EL (cell line): ENCODE data around the gene ADGRA1.
"Not testable (repeated sequence)": the region's sequence is repeated elsewhere in the genome, so short reads cannot be mapped to it uniquely, and the experiment has no call there.

Experiments used
- DNase-seq: peaks from one replicate; pipeline ENCODE4 v3.0.0-alpha.2; 2016

ADGRA1 gene

DNA sequence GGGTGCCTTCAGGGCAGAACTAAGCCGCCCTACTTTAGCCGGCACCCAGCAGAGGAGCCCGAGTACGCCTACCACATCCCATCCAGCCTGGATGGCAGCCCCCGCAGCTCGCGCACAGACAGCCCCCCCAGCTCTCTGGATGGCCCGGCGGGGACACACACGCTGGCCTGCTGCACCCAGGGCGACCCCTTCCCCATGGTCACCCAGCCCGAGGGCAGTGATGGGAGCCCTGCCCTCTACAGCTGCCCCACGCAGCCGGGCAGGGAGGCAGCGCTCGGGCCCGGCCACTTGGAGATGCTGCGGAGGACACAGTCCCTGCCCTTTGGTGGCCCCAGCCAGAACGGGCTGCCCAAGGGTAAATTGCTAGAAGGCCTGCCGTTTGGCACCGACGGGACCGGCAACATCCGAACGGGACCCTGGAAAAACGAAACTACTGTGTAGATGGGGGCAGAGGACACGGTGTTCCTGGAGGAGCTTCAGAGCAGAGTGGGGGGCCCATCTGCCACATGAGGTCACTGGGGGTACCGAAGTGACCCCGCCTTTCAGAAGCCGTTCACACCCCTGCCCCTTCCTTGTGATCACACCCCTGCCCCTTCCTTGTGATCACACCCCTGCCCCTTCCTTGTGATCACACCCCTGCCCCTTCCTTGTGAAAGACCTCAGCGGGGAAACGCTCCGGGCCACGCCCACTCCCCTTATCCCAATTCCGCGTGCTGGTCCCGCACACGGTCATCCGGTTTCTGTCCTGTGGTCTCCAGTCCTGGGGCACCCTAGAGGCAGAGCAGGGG lies 41.5 kb downstream of the ADGRA1 start:
- no peak for DNase-seq

DNA sequence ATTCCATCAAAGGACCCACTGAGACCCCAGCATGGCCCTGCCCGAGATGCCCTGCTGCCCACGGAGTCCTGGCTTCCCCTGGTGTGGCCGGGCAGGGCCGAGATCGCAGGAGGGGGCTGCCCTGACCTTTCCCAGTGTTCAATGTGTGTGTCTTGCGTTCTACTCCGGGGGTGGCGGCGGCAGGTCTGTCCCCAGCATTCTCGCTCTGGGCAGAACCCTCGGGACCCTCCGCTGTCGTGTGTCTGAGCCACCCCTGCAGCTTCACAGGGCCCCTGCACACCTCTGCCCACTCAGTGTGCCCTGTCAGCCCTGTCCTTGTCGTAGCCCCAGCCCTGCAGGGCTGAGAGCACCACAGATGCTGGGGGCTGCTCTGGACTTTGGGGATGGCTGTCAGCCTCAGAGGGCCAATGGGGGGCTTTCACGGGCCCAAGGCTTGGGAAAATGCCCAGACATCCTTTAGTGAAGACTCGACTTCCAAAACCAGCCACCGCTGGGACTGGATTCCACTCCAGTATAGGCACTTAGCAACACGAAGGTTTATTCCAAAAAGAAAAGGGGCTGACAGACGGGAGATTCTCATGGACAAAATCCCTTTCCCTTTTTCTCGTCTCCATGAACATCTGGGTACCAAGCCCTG lies 42.3 kb downstream of the ADGRA1 start:
- DNase-seq, result no peak

DNA sequence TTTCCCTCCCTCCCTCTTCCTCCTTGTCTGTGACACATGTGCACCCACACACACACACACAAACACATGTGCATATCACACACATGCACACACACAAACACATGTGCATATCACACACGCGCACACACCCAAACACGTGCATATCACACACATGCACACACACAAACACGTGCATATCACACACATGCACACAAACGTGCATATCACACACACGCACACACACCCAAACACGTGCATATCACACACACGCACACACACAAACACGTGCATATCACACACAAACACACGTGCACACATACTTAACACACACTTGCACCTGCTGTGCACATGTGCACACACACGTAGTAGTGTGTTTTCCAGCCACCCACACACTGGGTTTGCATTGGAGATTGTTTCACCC lies 42.9 kb downstream of the ADGRA1 start:
- no peak for DNase-seq

DNA sequence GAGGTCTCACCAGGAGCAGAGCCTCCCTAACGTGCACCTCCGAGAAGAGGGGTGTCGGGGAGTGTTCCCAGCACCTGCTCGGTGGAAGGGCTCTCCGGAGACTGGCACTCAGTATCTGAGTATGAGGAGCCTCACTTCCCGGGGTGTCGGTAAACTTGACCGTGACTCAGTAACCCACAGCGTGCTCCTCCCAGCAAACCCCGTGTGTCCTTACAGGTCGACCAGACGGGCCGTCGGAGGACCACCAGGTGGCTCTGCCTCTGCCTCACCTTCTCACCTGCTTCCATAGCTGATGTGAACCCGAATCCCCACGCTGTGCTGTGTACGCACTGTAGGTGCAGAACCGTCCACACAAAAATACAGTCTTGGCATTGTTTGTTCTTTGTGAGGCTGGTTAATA lies 43.3 kb downstream of the ADGRA1 start:
- DNase-seq, result no peak

DNA sequence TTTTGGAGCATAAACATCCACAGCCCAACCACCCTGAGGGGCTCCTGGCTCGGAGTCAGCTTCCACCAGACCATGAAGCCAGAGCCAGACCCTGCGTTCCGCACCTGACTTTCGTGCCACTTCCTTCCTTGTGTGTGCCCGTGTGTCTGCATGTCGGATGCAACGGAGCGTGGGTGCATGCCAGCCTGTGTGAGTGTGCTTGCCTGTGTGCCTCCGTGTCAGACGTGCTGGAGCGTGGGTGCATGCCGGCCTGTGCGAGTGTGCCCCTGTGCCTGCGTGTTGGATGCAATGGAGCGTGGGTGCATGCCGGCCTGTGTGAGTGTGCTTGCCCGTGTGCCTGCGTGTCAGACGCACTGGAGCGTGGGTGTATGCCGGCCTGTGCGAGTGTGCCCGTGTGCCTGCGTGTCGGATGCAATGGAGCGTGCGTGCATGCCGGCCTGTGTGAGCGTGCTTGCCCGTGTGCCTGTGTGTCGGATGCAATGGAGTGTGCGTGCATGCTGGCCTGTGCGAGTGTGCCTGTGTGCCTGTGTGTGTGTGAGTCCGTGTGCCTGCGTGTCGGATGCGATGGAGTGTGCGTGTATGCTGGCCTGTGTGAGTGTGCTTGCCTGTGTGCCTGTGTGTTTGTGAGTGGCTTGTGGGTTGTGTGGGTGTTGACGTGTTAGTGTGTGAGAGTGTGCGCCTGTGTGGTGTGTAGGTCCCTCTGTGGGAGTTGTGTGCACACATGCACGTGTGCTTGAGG lies 44.2 kb downstream of the ADGRA1 start:
- no peak for DNase-seq

DNA sequence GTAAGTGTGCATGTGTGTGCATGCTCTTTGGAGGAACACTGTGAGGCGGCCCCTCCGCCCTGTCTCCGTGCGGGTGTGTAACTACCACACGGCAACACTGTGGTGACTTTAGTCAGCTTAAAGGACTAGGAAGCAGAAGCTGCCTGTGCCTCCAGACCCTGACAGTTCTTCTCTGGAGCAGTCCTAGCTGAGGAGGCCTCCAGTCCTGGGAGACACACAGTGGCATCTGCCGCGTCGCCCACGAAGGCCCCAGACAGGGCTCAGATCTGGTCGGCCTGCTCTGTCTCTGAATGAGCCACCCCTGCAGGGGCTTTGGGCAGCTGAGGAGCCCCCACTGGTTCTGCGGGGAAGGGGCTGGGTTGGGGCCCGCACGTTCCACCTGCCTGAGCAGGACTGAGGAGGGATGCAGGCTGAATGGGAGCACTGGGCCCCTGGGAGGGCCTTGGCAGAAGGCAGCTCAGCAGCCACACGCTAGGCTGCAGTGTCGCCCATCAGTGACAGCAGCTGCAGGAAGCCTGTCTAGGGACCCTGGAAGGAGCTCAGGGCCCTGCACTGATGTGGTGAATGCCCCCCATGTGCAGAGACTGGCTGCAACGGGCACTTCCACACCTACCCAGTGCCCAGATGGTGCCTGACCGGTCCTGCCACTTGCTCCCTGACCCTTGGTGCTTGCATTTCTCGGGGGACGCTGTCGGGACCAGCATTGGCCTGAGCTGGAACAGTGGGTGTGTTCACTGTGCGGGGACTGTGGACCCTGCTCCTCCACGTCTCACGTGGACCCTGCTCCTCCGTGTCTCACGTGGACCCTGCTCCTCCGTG lies 45.0 kb downstream of the ADGRA1 start:
- no peak for DNase-seq

DNA sequence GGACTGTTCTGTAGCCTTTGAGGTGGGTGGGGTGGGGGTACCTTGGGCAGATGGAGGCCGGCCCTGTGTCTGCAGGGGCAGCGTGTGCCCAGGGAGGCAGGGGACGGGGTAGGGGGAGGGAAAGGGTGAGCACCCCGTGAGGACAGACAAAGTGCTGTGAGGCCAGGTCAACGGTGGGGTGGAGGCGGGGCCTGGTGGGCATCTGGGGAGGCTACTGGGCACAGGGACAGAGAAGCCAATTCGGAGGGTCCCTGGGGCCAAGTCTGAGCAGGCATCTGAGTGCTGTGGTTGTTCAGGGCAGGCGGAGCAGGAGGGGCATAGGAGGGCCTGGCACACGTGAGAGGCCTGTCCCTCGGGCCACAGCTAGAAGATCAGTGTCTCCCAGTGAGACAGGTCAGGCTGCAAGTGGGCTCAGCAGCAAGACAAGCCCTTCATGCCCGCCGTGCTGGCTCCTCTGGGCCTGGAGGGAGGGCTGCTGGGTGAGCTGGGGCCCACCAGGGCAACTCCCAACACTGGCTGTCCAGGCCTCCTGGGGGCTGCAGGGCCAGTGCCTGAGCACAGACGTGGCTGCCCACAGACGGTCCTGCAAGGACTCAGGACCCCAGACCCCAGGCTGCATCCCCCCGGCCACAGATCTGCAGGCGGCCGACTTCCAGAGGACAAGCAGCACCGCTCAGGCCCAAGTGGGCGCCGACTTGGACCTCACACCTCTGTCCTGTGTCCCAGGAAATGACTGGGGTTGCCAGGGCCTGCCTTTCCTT lies 45.9 kb downstream of the ADGRA1 start:
- no peak for DNase-seq

DNA sequence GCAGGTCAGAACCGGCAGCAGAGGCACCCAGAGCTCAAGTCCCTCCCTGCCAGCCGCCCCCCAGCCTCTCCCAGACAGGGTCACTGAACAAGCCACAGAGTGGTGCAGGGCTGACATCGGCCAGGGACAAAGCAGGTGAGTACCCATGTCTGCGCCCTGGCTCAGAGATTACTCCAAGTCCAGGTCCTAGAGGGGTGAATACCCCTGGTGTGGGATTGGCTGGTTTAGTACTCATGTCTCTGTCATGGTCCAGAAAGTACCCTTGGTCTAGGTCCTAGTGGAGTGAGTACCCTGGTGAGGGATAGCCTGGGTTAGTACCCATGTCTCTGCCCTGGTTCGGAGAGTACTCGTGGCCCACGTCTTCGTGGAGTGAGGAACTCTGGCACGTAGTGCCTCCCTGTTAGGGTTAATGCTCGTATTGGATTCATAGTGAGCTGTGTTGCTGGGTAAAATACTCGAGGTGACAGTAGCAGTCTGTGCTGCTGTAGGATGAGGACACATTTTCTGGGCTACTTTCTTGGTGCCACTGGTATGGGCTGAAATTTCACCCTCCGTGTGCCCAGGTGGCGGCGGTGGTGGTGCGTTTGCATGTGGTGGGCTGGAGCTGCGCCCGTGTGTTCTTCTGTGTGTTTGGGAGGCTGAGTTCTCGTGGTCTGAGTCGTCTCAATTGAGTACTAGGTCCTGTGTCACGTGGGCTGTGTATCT lies 46.8 kb downstream of the ADGRA1 start:
- DNase-seq, result no peak

DNA sequence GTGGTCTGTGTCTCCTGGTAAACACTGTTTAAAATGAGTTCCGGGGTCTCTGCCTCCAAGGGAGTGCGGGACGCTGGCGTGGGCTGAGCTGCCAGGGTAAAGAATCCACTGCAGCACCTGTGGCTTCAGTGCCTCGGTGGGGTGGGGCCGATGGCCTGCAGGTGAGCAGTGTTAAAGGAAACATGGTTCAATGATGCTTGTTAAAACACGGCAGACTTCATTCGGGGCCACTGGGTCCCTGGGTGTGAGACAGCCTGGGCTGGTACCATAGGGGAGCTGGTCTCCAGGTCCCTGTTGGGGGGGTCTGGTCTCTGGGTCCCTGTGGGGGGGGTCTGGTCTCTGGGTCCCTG lies 47.4 kb downstream of the ADGRA1 start:
- DNase-seq, result no peak

DNA sequence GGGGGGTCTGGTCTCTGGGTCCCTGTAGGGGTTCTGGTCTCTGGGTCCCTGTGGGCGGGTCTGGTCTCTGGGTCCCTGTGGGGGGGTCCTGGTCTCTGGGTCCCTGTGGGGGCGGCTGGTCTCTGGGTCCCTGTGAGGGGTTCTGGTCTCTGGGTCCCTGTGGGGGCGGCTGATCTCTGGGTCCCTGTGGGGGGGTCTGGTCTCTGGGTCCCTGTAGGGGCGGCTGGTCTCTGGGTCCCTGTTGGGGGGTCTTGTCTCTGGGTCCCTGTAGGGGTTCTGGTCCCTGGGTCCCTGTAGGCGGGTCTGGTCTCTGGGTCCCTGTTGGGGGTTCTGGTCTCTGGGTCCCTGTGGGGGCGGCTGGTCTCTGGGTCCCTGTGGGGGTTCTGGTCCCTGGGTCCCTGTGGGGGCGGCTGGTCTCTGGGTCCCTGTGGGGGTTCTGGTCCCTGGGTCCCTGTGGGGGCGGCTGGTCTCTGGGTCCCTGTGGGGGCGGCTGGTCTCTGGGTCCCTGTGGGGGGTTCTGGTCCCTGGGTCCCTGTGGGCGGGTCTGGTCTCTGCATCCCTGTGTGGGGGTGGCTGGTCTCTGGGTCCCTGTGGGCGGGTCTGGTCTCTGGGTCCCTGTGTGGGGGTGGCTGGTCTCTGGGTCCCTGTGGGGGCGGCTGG lies 49.9 kb downstream of the ADGRA1 start:
- not testable (repeated sequence) for DNase-seq

DNA sequence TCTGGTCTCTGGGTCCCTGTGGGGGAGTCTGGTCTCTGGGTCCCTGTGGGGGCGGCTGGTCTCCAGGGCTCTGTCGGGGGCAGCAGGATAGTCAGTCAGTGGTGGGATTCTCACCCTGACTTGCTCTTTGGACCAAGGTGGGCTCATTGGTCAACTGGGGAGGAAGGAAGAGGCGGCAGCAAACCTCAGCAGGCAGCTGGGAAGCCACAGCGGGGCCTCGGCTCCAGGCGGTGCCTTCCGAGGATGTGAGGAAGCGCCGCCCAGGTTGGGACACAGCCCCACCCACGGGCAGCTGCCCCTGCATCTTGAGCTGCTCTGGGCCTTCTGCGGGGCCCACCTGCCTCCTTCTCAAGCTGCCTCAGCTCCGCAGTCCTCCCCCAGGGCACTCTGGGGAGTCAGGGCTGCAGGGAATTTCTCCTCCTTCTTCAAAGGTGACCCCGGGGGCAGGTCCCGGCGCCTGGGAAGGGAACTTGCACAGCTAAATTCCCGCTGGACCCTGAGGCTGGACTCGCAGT lies 51.9 kb downstream of the ADGRA1 start:
- no peak for DNase-seq

DNA sequence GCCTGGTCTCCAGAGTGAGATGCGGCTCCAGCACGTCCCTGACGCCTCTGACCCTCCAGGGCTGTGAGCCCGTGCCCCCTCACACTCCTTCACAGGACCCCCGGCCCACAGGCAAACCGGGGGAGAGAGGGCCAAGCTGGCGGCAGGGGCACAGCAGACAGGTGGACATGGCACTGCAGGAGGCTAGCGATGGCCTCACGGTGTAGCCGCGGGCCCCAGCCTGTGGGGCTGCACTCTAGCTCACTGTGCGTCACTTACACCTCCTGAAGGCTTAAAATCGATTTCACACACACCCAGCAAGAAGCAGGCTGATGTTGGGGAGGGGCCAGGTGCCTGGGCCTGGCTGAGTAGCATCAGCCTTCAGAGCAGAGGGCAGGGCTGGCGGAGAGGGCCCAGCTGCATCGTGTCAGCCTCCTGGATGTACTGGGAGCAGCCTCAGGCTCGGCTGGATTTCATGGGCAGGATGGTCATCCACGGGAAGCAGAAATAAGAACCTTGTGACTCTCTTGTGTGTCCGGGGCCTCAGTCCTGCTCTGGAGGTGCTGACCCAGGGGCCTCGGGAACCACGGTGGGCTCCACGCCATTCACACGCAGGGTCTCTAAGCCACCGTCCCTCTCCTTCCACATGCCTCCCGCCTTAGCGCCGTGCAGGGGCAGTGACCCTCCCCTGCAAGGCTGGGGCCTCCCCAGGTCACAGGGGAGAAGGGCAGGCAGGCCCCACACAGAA lies 52.9 kb downstream of the ADGRA1 start:
- DNase-seq, result no peak

DNA sequence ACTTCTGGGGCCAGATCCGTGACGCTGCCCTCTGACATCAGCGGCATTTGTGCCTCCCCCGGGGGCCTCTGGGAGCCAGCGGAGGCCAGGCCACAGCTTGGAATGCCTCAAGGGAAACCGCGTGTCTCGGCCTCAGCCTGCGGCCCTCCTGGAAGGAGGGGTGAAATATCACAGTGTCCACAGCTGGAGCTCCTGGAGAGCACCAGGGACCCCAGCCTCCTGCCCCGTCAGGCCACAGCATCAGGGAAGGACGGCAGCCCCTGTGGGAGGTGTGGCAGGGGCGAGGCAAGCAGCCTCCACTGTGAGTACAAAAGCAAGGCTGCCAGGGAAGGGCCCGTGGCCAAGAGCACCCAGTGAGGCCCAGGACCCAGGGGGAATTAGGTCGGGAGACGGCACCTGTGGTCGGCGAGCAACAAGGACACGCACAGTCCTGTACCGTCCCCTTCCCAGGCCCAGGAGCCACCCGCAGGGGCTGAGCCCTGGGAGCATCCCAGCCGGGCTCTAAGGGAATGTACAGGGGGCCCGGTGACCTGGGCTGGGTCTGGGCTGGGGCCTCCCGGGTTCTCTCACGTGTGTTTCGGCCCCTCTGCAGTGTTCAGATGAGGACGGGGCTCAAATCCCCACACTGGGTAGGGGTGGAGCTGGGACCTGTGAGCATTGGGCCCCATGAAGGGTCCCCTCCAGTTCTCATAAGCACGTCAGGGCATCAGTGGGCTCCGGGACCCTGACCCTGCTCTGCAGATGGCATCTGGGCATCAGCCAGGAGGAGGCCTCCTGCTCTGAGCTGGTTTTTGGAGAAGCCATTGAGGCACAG lies 53.6 kb downstream of the ADGRA1 start:
- no peak for DNase-seq

DNA sequence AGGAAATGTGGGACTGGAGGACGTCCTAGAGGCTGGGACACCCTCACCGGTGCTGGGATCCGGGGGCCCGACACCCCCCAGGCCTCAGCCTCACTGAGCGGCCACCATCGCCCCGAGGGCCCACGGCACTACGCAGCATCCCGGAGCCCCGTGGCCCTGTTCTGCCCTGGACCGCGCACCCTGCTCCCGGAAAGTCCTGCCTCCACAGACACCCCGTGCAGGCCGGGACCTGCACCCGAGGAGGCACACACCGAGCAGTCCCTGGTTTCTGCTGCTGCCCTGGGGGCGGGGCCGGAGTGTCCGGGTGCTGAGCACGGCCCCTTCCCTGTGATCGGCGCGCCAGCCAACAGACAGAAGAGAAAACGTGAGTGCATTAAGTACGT lies 54.2 kb downstream of the ADGRA1 start:
- DNase-seq, result no peak

DNA sequence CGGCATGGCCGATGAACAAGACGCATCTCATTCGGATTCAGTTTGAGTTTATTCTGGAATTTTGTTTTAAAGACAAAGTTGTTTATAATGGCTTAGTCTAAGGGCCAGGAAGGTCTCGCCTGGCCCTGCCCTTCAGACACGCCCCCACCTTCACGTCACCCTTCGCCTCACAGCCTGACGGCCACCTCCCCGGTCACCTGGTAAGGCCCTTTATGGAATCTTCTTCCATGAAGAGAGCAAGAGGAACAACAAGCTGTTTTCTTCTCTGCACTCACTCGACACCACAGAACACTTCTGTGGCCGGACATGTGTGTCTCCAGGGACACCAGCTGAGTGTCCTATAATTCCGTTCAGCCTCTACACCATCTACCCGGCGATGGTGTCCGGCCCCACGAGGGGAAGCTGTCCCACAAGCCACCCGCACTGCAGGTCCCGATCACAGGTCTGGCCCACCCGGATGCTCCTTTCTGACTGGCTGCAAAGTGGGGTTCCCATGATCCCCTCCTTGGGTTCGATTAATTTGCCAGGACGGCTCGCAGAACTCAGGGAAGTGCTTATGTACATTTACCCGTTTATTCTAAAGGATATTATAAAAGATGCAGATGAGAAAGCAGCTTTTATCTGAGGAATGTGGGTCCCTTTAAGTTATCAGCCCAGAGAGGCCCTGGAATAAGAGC lies 54.9 kb downstream of the ADGRA1 start:
- no peak for DNase-seq

DNA sequence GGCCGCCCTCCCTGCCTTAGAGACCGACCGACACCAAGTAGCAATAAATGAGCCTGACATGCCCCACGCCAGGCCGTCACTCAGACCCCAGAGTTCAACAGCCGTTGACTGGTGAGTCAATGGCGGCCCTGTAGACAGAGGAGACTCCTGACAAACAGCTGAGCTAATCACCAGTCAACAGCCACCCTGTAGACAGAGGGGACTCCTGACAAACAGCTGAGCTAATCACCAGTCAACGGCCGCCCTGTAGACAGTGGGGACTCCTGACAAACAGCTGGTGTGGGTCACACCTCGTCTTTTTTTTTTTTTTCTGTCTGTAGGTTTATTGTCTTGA lies 55.4 kb downstream of the ADGRA1 start:
- no peak for DNase-seq

DNA sequence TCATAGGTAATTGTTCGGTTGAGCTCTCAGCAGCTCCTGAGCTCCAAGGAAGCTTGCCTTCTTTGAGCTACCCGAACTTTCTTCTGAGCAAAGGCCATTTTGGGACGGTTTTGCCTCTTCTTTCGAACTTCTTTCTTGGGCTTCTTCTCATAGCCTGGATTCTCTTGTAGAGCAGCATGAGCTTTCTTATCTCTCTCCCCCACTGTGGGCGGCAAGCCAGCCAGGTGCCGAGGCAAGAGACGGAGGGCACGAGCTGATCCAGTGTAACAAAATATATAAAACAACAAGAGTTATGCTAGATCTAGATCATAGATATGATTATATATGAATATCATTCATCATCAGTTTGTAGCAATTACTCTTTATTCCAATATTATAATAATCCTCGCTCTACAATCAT lies 55.8 kb downstream of the ADGRA1 start:
- no peak for DNase-seq

DNA sequence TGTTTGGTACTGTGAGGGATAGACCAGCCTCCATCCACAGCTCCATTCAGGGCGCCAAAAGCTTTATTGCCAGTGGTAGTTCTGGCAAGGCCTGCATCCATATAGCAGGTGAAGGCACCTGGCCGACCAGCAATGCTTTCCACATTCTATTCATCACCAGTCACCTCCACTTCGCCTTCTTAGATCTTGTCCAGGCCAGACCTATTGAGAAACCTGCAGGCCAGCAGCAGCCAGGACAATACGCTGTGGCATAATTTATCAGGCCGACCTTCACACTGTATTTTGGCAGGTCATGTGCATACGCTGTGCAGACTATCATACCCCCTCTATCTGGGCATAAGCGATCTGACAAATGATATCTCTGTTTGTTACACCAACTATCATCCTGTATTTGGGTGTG lies 57.0 kb downstream of the ADGRA1 start:
- DNase-seq, result no peak

DNA sequence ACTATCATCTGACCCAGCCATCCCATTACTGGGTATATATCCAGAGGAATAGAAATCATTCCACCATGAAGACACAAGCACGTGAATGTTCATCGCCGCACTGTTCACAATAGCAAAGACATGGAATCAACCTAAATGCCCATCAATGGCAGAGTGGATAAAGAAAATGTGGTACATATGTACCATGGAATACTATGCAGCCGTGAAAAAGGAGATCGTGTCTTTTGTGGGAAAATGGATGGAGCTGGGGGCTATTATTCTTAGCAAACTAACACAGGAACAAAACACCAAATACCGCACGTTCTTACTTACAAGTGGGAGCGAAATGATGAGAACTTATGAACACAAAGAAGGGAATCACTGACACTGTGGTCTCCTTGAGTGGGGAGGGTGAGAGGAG lies 62.5 kb downstream of the ADGRA1 start:
- no peak for DNase-seq
